Endothelial cell of umbilical vein (primary cell): ENCODE measurements around the gene PCED1B.

Source experiments
- EZH2 ChIP-seq: IDR thresholded peaks from 2 replicates; pipeline ENCODE4 v1.6.1; 2012; ENCODE audit warnings: borderline replicate concordance, low read depth, mild to moderate bottlenecking, moderate library complexity, low read length, inconsistent platforms; ENCODE audit not compliant: severe bottlenecking
- FOS ChIP-seq: IDR thresholded peaks from 2 replicates; pipeline ENCODE4 v1.6.1; 2011; ENCODE audit warnings: mild to moderate bottlenecking, low read length, moderate library complexity, borderline replicate concordance; ENCODE audit not compliant: insufficient read depth
- JUN ChIP-seq: IDR thresholded peaks from 2 replicates; pipeline ENCODE4 v1.6.1; 2011; ENCODE audit warnings: borderline replicate concordance, low read depth; ENCODE audit not compliant: insufficient read length, insufficient read depth
- POLR2A ChIP-seq: IDR thresholded peaks from 2 replicates; pipeline ENCODE4 v1.6.1; 2012; ENCODE audit warnings: low read depth, mild to moderate bottlenecking, control low read depth, low read length
- POLR2AphosphoS5 ChIP-seq: IDR thresholded peaks from 2 replicates; pipeline ENCODE4 v1.6.1; 2012; ENCODE audit warnings: low read depth, mild to moderate bottlenecking, control low read depth, low read length, moderate library complexity; ENCODE audit not compliant: insufficient read depth
- TF ChIP-seq, protein P1 (sequence below), 2 donors: IDR thresholded peaks; 1 replicate in 1 of 2; 2 replicates in 1 of 2; pipeline ENCODE4 v1.5.1; 2011; ENCODE audit warnings: low read length in 2 of 2, mild to moderate bottlenecking in 2 of 2, moderate library complexity in 2 of 2, control low read depth in 1 of 2, inconsistent platforms in 1 of 2, low read depth in 1 of 2; ENCODE audit not compliant: insufficient read depth in 1 of 2; ENCODE audit errors: extremely low read depth in 1 of 2
- TF ChIP-seq, protein P2 (sequence below): IDR thresholded peaks from 2 replicates; pipeline ENCODE4 v1.6.1; 2011; ENCODE audit not compliant: insufficient read depth, insufficient read length

DNA sequence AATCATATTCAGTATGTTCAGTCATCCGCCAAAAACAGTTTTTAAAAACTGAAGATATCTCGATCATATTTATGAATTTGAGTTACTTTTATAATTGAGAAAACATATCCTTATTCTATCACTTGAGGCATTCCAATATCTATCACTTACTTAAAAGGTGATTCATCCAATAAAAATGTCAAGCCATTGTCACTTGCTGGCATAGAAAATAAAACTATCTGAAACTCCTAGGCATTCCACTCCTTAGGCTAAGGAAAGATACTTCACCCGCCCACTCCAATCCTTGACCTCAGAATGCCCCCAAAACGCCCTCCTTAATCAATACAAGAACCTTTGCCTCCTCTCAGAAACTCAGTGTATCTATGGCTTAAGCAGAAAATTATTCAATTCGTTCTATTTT is 51.6 kb downstream of the PCED1B start:
- TF ChIP-seq, protein P1, sequence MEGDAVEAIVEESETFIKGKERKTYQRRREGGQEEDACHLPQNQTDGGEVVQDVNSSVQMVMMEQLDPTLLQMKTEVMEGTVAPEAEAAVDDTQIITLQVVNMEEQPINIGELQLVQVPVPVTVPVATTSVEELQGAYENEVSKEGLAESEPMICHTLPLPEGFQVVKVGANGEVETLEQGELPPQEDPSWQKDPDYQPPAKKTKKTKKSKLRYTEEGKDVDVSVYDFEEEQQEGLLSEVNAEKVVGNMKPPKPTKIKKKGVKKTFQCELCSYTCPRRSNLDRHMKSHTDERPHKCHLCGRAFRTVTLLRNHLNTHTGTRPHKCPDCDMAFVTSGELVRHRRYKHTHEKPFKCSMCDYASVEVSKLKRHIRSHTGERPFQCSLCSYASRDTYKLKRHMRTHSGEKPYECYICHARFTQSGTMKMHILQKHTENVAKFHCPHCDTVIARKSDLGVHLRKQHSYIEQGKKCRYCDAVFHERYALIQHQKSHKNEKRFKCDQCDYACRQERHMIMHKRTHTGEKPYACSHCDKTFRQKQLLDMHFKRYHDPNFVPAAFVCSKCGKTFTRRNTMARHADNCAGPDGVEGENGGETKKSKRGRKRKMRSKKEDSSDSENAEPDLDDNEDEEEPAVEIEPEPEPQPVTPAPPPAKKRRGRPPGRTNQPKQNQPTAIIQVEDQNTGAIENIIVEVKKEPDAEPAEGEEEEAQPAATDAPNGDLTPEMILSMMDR (IDR thresholded peaks at IDR 0.05; ENCODE audit: extremely low read depth in 1 of 2, insufficient read depth in 1 of 2, low read depth in 1 of 2, low read length in 2 of 2): no peak
- TF ChIP-seq EZH2 (no peak), POLR2AphosphoS5 (no peak), FOS (no peak), POLR2A (no peak), JUN (no peak)
- TF ChIP-seq, protein P2, sequence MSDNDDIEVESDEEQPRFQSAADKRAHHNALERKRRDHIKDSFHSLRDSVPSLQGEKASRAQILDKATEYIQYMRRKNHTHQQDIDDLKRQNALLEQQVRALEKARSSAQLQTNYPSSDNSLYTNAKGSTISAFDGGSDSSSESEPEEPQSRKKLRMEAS: no peak
